Karpas-422 (cell line): ENCODE data around the gene TSPAN11. TPM values are rescaled to one million over a fixed set of nuclear protein-coding genes. Genes with fewer than 3 reads are reported as not detected.

ENCODE experiments used
- DNase-seq: peaks from one replicate; pipeline ENCODE4 v3.0.0-alpha.2; 2015
- H2AFZ ChIP-seq: fragments of 200-600 bp; sonication (generic); 2 replicates; pipeline ENCODE4 v1.6.1; 2014; ENCODE audit warnings: antibody characterized with exemption, low read length, mixed read lengths
- H3K27ac ChIP-seq: fragments of 200-600 bp; sonication (generic); 2 replicates; pipeline ENCODE4 v1.5.1; 2014; ENCODE audit warnings: mild to moderate bottlenecking, low read length, moderate library complexity
- H3K27me3 ChIP-seq: fragments of 200-600 bp; sonication (generic); 2 replicates; pipeline ENCODE4 v1.6.1; 2014; ENCODE audit warnings: low read length, mixed read lengths
- H3K36me3 ChIP-seq: fragments of 200-600 bp; sonication (generic); 2 replicates; pipeline ENCODE4 v1.6.1; 2014; ENCODE audit warnings: low read length, mixed read lengths; ENCODE audit not compliant: insufficient read depth
- H3K4me1 ChIP-seq: fragments of 200-600 bp; sonication (generic); 2 replicates; pipeline ENCODE4 v1.6.1; 2014; ENCODE audit warnings: mild to moderate bottlenecking, low read length, mixed read lengths
- H3K4me2 ChIP-seq: fragments of 200-600 bp; sonication (generic); 2 replicates; pipeline ENCODE4 v1.6.1; 2014; ENCODE audit warnings: low read length, low read depth, mild to moderate bottlenecking; ENCODE audit not compliant: poor library complexity, severe bottlenecking
- H3K4me3 ChIP-seq: fragments of 200-600 bp; sonication (generic); 2 replicates; pipeline ENCODE4 v1.5.1; 2014; ENCODE audit warnings: mild to moderate bottlenecking, antibody characterized with exemption, low read length, mixed read lengths
- H3K79me2 ChIP-seq: fragments of 200-600 bp; sonication (generic); 2 replicates; pipeline ENCODE4 v1.6.1; 2014; ENCODE audit warnings: mild to moderate bottlenecking, low read length, mixed read lengths
- H3K9ac ChIP-seq: fragments of 200-600 bp; sonication (generic); 2 replicates; pipeline ENCODE4 v1.6.0; 2014; ENCODE audit warnings: low read length
- H3K9me2 ChIP-seq: fragments of 200-600 bp; sonication (generic), shearing (Covaris generic); replicated peaks from 2 replicates; pipeline ENCODE4 v1.6.0; 2014; ENCODE audit warnings: mild to moderate bottlenecking, low read length, moderate library complexity; ENCODE audit not compliant: insufficient read depth
- H3K9me3 ChIP-seq: fragments of 300-700, 200-600 bp; sonication (generic); 2 replicates; pipeline ENCODE4 v1.6.1; 2014; ENCODE audit warnings: low read length, mixed read lengths
- H4K20me1 ChIP-seq: fragments of 200-600 bp; sonication (generic); 2 replicates; pipeline ENCODE4 v1.6.1; 2014; ENCODE audit warnings: mild to moderate bottlenecking, antibody characterized with exemption, low read length, low read depth; ENCODE audit not compliant: insufficient read depth
- total RNA-seq: library from RNA; depleted of rRNA; stranded (reverse); fragments of >200 nt; shearing (Covaris generic); gene quantifications from 2 replicates; pipeline ENCODE4 v1.2.3, GENCODE V29; 2014; ENCODE audit warnings: low replicate concordance

Gene TSPAN11
- total RNA-seq, 1 experiment from 2014 or later, result not detected

DNA sequence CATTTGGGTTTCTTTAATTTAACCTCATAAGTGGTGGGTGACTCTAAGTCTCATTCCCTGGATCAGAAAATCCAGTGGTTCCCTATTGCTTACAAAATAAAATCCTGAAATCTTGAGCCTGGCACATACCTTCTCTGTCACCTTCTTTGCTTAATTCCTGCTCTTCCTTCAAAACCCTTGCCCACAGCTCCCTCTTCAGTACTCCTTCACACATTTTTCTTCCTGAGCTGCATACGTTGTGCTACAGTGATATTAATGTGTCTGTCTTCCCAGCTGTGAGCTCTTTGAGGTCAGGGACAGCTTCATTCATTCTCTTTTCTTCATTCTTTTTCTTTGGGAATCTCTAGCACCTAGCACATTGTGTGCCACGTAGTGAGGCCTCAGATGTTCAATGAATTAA is 9.5 kb downstream of the TSPAN11 start:
- Histone ChIP-seq H3K9me3 (no peaks in the 10 kb centered on the region), H3K9me2 (no peaks in the 10 kb centered on the region), H3K4me3 (no peak overlapping the region), H3K36me3 (no peaks in the 10 kb centered on the region), H3K4me2 (no peak overlapping the region), H3K79me2 (no peaks in the 10 kb centered on the region), H3K27ac (no peak overlapping the region), H2AFZ (no peak overlapping the region), H3K4me1 (no peaks in the 10 kb centered on the region), H3K9ac (no peak overlapping the region), H3K27me3 (no peaks in the 10 kb centered on the region), H4K20me1 (no peaks in the 10 kb centered on the region)
- no peak for DNase-seq

DNA sequence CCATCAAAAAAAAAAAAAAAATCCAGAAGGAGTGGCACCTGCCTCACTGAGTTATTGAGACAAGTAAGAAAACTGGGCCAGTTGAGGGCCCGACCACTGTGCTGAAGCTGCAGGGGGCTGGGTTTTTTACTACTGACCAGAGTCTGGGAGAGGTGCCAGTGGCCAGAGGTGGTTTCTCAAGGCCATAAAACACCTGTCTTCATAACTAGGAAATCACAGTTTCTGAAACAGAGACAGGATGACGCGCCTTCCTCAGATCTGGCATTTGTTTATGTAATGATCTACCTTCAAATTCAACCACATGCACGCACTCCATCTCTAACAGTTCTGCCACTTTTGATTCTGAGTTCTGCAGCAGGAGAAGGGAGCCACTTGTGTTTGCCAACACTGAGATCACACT is 12.7 kb downstream of the TSPAN11 start:
- no peaks in the 10 kb centered on the region for H4K20me1 ChIP-seq
- H3K4me2 ChIP-seq, result no peak overlapping the region
- no peak overlapping the region for H3K27ac ChIP-seq
- no peak overlapping the region for H3K4me3 ChIP-seq
- H3K9ac ChIP-seq, result no peak overlapping the region
- no peak overlapping the region for H2AFZ ChIP-seq
- H3K9me3 ChIP-seq, result no peaks in the 10 kb centered on the region
- H3K4me1 ChIP-seq, result no peaks in the 10 kb centered on the region
- DNase-seq, result no peak
- H3K36me3 ChIP-seq, result no peaks in the 10 kb centered on the region
- H3K79me2 ChIP-seq, result no peaks in the 10 kb centered on the region
- no peaks in the 10 kb centered on the region for H3K9me2 ChIP-seq
- H3K27me3 ChIP-seq, result no peaks in the 10 kb centered on the region

DNA sequence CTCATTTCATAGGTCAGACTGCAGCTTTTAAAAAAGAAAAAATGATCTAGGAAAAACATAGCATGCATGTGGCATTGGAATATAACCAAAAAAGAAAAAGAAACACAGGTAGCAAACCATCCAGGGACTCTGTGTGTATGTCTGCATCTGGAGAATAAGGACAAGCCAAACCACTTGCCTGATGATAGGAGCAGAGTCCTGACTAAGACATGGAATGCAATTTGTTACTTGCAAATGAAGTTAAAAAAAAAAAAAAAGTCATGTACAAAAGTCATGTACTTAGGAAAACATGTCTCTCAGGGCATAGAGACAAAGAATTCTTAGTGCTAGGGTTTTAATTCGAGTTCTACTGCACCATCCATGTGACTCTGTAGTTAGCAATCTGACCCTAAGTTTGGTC is 15.9 kb downstream of the TSPAN11 start:
- no peaks in the 10 kb centered on the region for H3K9me3 ChIP-seq
- H3K9ac ChIP-seq, result no peak overlapping the region
- no peaks in the 10 kb centered on the region for H3K9me2 ChIP-seq
- DNase-seq, result no peak
- no peaks in the 10 kb centered on the region for H3K27me3 ChIP-seq
- H3K27ac ChIP-seq, result no peak overlapping the region
- H3K4me3 ChIP-seq, result no peak overlapping the region
- no peaks in the 10 kb centered on the region for H4K20me1 ChIP-seq
- no peak overlapping the region for H2AFZ ChIP-seq
- H3K79me2 ChIP-seq, result no peaks in the 10 kb centered on the region
- H3K4me1 ChIP-seq, result no peaks in the 10 kb centered on the region
- no peak overlapping the region for H3K4me2 ChIP-seq
- no peaks in the 10 kb centered on the region for H3K36me3 ChIP-seq

DNA sequence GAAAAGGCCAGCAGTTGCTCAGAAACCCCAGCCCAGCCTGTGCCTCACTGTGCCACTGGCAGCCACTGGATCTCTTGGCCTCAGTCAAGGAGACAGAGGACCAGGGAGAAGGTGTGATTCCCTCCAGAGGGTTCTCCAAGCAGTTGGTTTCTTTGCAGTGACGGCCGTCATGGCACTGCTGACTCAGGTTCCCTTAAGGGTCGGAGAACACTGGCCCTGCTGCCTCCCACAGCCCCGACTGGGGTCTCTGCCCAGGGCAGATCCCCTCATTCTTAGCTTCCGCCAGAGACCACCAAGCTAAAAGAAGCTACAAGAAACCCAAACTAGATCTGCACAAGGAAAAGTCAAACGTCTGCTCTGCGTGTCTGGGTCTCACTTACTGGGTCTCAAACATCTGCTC is 16.4 kb downstream of the TSPAN11 start:
- no peaks in the 10 kb centered on the region for H3K79me2 ChIP-seq
- no peak overlapping the region for H3K4me2 ChIP-seq
- H4K20me1 ChIP-seq, result no peaks in the 10 kb centered on the region
- no peak overlapping the region for H2AFZ ChIP-seq
- no peaks in the 10 kb centered on the region for H3K27me3 ChIP-seq
- H3K36me3 ChIP-seq, result no peaks in the 10 kb centered on the region
- H3K4me1 ChIP-seq, result no peaks in the 10 kb centered on the region
- H3K9me2 ChIP-seq, result no peaks in the 10 kb centered on the region
- no peak overlapping the region for H3K4me3 ChIP-seq
- H3K9ac ChIP-seq, result no peak overlapping the region
- DNase-seq, result no peak
- no peak overlapping the region for H3K27ac ChIP-seq
- no peaks in the 10 kb centered on the region for H3K9me3 ChIP-seq

DNA sequence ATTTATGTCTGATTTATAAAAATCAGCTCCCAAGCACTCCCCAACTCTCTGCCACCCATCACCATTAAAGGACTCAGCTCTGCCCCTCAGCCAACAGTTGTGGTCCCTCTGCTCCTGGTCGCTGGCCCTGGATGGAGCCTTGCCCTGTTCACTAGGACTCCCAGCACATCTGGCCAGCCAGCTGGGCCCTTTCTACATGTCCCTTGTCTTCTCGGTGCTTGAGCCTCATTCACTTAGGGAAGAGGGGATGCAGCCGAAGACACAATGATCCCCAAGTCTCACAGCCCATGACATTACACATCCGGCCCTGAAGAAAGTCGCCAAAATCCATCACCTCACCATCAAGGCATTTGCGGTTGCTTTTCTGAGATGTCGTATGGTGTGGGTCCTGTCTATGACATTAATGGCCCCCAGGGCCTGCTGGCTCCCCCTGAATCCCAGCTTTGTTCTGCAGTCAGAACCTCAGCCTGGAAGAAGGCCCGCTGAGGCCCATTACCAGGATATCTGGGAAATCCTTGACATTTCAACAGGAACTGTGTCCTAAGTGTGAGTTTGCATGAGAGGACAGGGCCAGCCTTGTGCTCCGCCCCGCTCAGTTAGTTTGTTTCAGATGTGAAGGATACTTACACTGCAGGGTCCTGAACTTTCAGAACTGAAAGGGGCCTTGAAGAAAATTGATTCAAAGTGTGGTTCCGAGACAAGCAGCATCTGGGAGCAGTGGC is 19.1 kb downstream of the TSPAN11 start:
- no peaks in the 10 kb centered on the region for H3K27me3 ChIP-seq

DNA sequence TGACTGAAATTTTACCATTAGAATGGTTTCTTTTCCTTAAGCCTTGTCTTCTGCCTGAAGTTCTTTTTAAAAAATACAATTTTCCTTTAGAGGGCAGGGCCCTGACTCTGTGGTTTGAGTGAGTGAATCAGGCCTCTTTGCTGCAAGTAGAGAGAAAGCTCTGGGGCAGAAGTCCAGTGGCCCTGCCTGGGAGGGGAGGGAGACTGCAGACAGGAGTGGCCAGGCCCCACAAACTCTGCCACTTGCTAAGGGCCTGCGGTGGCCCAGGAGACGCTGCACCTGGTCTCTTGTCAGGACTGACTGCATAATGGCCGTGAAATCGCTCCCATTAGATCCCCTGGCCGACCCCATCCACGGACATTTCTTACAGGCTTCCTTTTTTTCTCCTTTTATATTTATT is 25.5 kb downstream of the TSPAN11 start:
- H3K4me1 ChIP-seq, result no peaks in the 10 kb centered on the region
- no peak overlapping the region for H3K27ac ChIP-seq
- H3K36me3 ChIP-seq, result no peaks in the 10 kb centered on the region
- H4K20me1 ChIP-seq, result 0 out of 2 replicates have a peak, but pooled peaks cover 2% of the 10 kb centered on the region
- no peaks in the 10 kb centered on the region for H3K79me2 ChIP-seq
- H2AFZ ChIP-seq, result no peak overlapping the region
- H3K4me3 ChIP-seq, result no peak overlapping the region
- H3K27me3 ChIP-seq, result no peaks in the 10 kb centered on the region
- no peaks in the 10 kb centered on the region for H3K9me3 ChIP-seq
- DNase-seq, result no peak
- no peak overlapping the region for H3K4me2 ChIP-seq
- H3K9me2 ChIP-seq, result no peaks in the 10 kb centered on the region
- H3K9ac ChIP-seq, result no peak overlapping the region

More for the DNA sequence above, 19.1 kb downstream of the TSPAN11 start:
- Histone ChIP-seq H3K4me2 (no peak overlapping the region), H3K27ac (no peak overlapping the region), H3K36me3 (no peaks in the 10 kb centered on the region), H3K9me2 (no peaks in the 10 kb centered on the region), H3K9ac (no peak overlapping the region), H4K20me1 (no peaks in the 10 kb centered on the region), H3K9me3 (no peaks in the 10 kb centered on the region), H3K4me3 (no peak overlapping the region), H3K4me1 (no peaks in the 10 kb centered on the region), H3K79me2 (no peaks in the 10 kb centered on the region), H2AFZ (no peak overlapping the region)
- DNase-seq, result no peak

DNA sequence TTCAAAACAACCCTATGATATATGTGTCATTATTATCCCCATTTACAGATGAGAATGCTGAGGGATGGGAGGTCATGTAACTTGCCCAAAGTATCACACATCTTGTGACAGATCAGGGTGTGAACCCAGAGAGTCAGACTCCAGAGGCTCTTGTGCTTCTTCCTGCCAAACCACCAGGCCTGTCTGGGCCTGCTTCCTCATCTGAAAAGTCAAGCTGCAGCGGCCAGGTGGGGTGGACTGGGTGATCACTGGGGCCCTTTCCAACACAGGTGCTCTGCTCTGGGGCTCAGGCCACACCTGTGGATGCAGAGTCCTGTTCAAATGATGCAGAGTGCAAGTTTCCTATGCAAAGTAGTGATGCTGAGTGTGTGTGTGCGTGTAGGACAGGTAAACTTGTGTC is 26.7 kb downstream of the TSPAN11 start:
- Histone ChIP-seq H2AFZ (no peak overlapping the region), H3K9ac (no peak overlapping the region), H3K79me2 (no peaks in the 10 kb centered on the region), H3K4me3 (no peak overlapping the region), H3K27ac (no peak overlapping the region), H3K4me2 (no peak overlapping the region), H3K36me3 (no peaks in the 10 kb centered on the region), H3K4me1 (no peaks in the 10 kb centered on the region), H3K9me3 (no peaks in the 10 kb centered on the region), H3K27me3 (no peaks in the 10 kb centered on the region), H4K20me1 (0 out of 2 replicates have a peak, but pooled peaks cover 2% of the 10 kb centered on the region), H3K9me2 (no peaks in the 10 kb centered on the region)
- DNase-seq, result no peak

DNA sequence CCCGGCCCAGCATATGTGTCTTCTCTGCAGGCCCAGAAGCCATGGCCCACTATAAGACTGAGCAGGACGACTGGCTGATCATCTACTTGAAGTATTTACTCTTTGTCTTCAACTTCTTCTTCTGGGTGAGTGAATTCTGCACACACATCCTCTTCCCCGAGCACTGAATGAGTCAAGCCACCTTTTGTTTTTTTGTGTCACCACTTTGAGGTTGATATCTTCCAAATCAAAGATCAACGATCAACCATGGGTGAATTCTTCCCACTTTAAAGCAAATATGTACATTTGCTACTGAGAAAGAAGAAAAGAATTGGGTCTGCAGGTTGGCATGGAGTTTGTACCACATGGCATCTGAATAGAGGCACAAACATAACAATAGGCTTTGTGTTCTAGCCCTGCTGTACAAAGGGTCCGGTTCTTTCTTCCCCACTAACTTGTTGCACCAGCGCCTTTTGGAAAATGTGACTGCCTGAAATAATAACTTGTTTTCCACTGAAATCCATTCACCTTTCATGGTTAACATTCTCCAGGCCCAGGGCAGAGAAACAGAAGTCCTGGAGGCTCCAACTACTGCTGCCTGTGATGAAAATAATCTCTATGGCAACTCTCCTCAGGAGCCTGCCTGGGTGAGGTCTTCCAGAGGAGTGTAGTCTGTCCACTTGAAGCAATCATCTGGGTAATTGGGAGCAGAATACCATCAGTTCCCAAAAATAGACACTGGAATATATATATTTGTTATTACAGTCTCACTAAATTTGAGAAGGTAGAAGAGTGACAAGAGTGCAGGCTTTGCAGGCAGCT is 27.6 kb downstream of the TSPAN11 start:
- Histone ChIP-seq H3K9me3 (no peaks in the 10 kb centered on the region), H3K4me1 (no peaks in the 10 kb centered on the region), H2AFZ (no peak overlapping the region), H3K79me2 (no peaks in the 10 kb centered on the region), H3K9me2 (no peaks in the 10 kb centered on the region), H3K27me3 (no peaks in the 10 kb centered on the region), H3K9ac (no peak overlapping the region), H3K36me3 (no peaks in the 10 kb centered on the region), H3K4me3 (no peak overlapping the region), H3K4me2 (no peak overlapping the region), H3K27ac (no peak overlapping the region), H4K20me1 (0 out of 2 replicates have a peak, but pooled peaks cover 2% of the 10 kb centered on the region)
- no peak for DNase-seq
